GM21723 (cell line): ENCODE results near the gene HYCC2.
"Not testable (repeated sequence)": the region's sequence is repeated elsewhere in the genome, so short reads cannot be mapped to it uniquely, and the experiment has no call there.

ENCODE experiments used
- ATAC-seq: cut with Tn5 transposase; IDR thresholded peaks from one replicate; pipeline ENCODE4 v1.9.1; 2021; ENCODE audit warnings: mild to moderate bottlenecking, moderate library complexity; ENCODE audit not compliant: unreplicated experiment

HYCC2 gene

GRCh38 chr2:201071479-201072200, at the start of gene HYCC2, which contains the start of gene NDUFB3:
Gene HYCC2 (minus strand): TSS chr2:201071671. CDS start chr2:201024009, 47,662 bp downstream.
Gene NDUFB3 (plus strand): TSS chr2:201072001. CDS start chr2:201078883, 6,882 bp downstream.
- ATAC-seq, result peak; percentile 97

- peak; percentile 4 for ATAC-seq
These were observed 47.7 kb upstream of the HYCC2 start for GRCh38 chr2:201118961-201119854.

GRCh38 chr2:201118121-201118960, 46.9 kb upstream of the HYCC2 start:
- ATAC-seq, result peak; percentile 43

GRCh38 chr2:201117735-201118094, 46.2 kb upstream of the HYCC2 start:
- not testable (repeated sequence) for ATAC-seq

GRCh38 chr2:201116959-201117734, 45.7 kb upstream of the HYCC2 start:
- ATAC-seq, result peak; percentile 17

- ATAC-seq, result peak; percentile 39
These were observed 44.9 kb upstream of the HYCC2 start, which contains the start of gene CFLAR for GRCh38 chr2:201116115-201116958. Gene CFLAR (plus strand): TSS chr2:201116164. CDS start chr2:201129866, 13,702 bp downstream.

GRCh38 chr2:201114846-201115245, 43.4 kb upstream of the HYCC2 start:
- no peak for ATAC-seq

- no peak for ATAC-seq
These were observed 42.9 kb upstream of the HYCC2 start for GRCh38 chr2:201114350-201114749.

GRCh38 chr2:201111096-201111495, 39.6 kb upstream of the HYCC2 start:
- ATAC-seq, result no peak

- no peak for ATAC-seq
These were observed 39.1 kb upstream of the HYCC2 start for GRCh38 chr2:201110615-201111014.

- ATAC-seq, result no peak
These were observed 37.7 kb upstream of the HYCC2 start for GRCh38 chr2:201109186-201109585.

- ATAC-seq, result no peak
These were observed 36.9 kb upstream of the HYCC2 start for GRCh38 chr2:201108341-201108740.

GRCh38 chr2:201107624-201108023, 36.2 kb upstream of the HYCC2 start:
- ATAC-seq, result no peak

GRCh38 chr2:201105759-201106158, 34.3 kb upstream of the HYCC2 start:
- no peak for ATAC-seq

- no peak for ATAC-seq
These were observed 29.0 kb upstream of the HYCC2 start for GRCh38 chr2:201100497-201100896.

GRCh38 chr2:201093573-201093972, 22.1 kb upstream of the HYCC2 start:
- no peak for ATAC-seq

- no peak for ATAC-seq
These were observed 19.1 kb upstream of the HYCC2 start for GRCh38 chr2:201090574-201090973.

GRCh38 chr2:201084863-201085262, 13.4 kb upstream of the HYCC2 start:
- ATAC-seq, result no peak

GRCh38 chr2:201074996-201075395, 3.5 kb upstream of the HYCC2 start:
- no peak for ATAC-seq
